Natural killer cell (primary cell): ENCODE data around the gene C12orf76. TPM values are rescaled to one million over a fixed set of nuclear protein-coding genes. Genes with fewer than 3 reads are reported as not detected.

ENCODE experiments used
- ATAC-seq, 3 donors: fragments of 150-1000 bp in 2 of 3; fragments of 200-7000 bp in 1 of 3; cut with Tn5 transposase; 1 replicate in 1 of 3; 2 replicates in 2 of 3; pipeline ENCODE4 v1.10.0; 2021; ENCODE audit warnings: mild to moderate bottlenecking in 2 of 3, moderate library complexity in 2 of 3
- DNase-seq, 2 donors: peaks; one replicate each; pipeline versions ENCODE4 v3.0.0 to v3.0.0-alpha.2; 2013 to 2021; ENCODE audit warnings: mixed read lengths in 1 of 2
- H3K27ac ChIP-seq: one replicate; pipeline ENCODE4 v1.5.1; 2013; ENCODE audit warnings: mild to moderate bottlenecking, low read length
- H3K27me3 ChIP-seq: one replicate; pipeline ENCODE4 v1.6.1; 2013; ENCODE audit warnings: low read length; ENCODE audit not compliant: control insufficient read depth, insufficient read depth
- H3K36me3 ChIP-seq: one replicate; pipeline ENCODE4 v1.6.1; 2013; ENCODE audit warnings: low read length; ENCODE audit not compliant: control insufficient read depth, insufficient read depth
- H3K4me1 ChIP-seq: one replicate; pipeline ENCODE4 v1.6.1; 2013; ENCODE audit warnings: low read length; ENCODE audit not compliant: control insufficient read depth, insufficient read depth
- H3K4me3 ChIP-seq: one replicate; pipeline ENCODE4 v1.5.1; 2013; ENCODE audit warnings: low read length
- H3K9me3 ChIP-seq: one replicate; pipeline ENCODE4 v1.6.1; 2013; ENCODE audit warnings: low read length; ENCODE audit not compliant: control insufficient read depth, insufficient read depth
- H3K27ac Mint-ChIP-seq, 2 donors: one replicate each; pipeline ENCODE4 v1.8.0; 2022; ENCODE audit warnings: mild to moderate bottlenecking in 2 of 2, mixed read lengths in 2 of 2, moderate library complexity in 1 of 2
- H3K27me3 Mint-ChIP-seq, 2 donors: one replicate each; pipeline ENCODE4 v1.8.0; 2022; ENCODE audit warnings: low read depth in 2 of 2, mixed read lengths in 2 of 2
- H3K36me3 Mint-ChIP-seq: one replicate; pipeline ENCODE4 v1.8.0; 2022; ENCODE audit warnings: mixed read lengths
- H3K4me1 Mint-ChIP-seq, 2 donors: one replicate each; pipeline ENCODE4 v1.8.0; 2022; ENCODE audit warnings: mixed read lengths in 2 of 2
- H3K4me3 Mint-ChIP-seq: one replicate; pipeline ENCODE4 v1.8.0; 2022; ENCODE audit warnings: mild to moderate bottlenecking, moderate library complexity, mixed read lengths
- H3K9me3 Mint-ChIP-seq, 2 donors: one replicate each; pipeline ENCODE4 v1.8.0; 2022; ENCODE audit warnings: mixed read lengths in 2 of 2
- CTCF ChIP-seq: fragments of 200-600 bp; IDR thresholded peaks from one replicate; pipeline ENCODE4 v1.8.0; 2022; ENCODE audit warnings: antibody characterized with exemption
- WGBS: methylation state at CpG from one replicate; pipeline ENCODE4 v1.1.7; 2013; ENCODE audit warnings: missing lambda C conversion rate; ENCODE audit not compliant: insufficient coverage; 5-methylcytosine and 5-hydroxymethylcytosine counted together
- intact Hi-C: fragments of 100-400 bp; cut with micrococcal nuclease; formaldehyde crosslinking; loops from one replicate; pipeline ENCODE4 v1.14.2; 2022
- total RNA-seq, 4 donors: library from RNA; stranded (reverse); fragments of 120-200 nt in 1 of 4; gene quantifications; one replicate each; pipeline versions ENCODE4 v1.2.3 to v1.2.4, GENCODE V29; 2013 to 2022

Gene C12orf76, protein sequence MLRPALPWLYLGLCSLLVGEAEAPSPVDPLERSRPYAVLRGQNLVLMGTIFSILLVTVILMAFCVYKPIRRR
- 10 to 100 TPM in 2 of 3 donors, 1 to 10 TPM in 1; 9.9 to 12.1 (median 10.9) TPM for total RNA-seq
- 26.2 TPM for total RNA-seq (2013)

GRCh38 chr12:110048242-110049027, at the start of gene C12orf76:
Gene C12orf76 (minus strand): TSS chr12:110048522. CDS start chr12:110048495, 27 bp downstream.
- Histone ChIP-seq H3K36me3 (no peaks in the 10 kb centered on the region), H3K27ac (peak within 1 kb of the TSS; percentile 73), H3K4me1 (peaks cover 20% of the 10 kb centered on the region), H3K4me3 (peak within 1 kb of the TSS; percentile 66), H3K9me3 (no peaks in the 10 kb centered on the region), H3K27me3 (no peaks in the 10 kb centered on the region)
- DNase-seq (peak; percentile 80 to 98), ATAC-seq (peak; percentile 99 to 100 (median 100))
- 1% methylated on average over 47 of the region's 47 CpGs for WGBS
- no peaks in the 10 kb centered on the region for H3K27me3 Mint-ChIP-seq
- H3K27ac Mint-ChIP-seq = peak within 1 kb of the TSS; percentile 87 to 93
- intact Hi-C loops = loop anchor here (1.0 to 5.0 kb wide), 2 partner anchors 31 to 51 kb away; partner anchors contain the start of genes ANKRD13A and GIT2
- H3K4me1 Mint-ChIP-seq = peaks cover 13 to 27% of the 10 kb centered on the region in 2 donors
- H3K4me3 Mint-ChIP-seq = peak within 1 kb of the TSS; percentile 88
- no peak for TF ChIP-seq CTCF
- H3K36me3 Mint-ChIP-seq = no peaks in the 10 kb centered on the region
- no peaks in the 10 kb centered on the region for H3K9me3 Mint-ChIP-seq

- H3K9me3 Mint-ChIP-seq = no peaks in the 10 kb centered on the region
- H3K27me3 ChIP-seq = no peaks in the 10 kb centered on the region
- H3K4me1 Mint-ChIP-seq = no peaks in the 10 kb centered on the region
- no peak overlapping the region for H3K4me3 Mint-ChIP-seq
- 55% methylated on average over 6 of the region's 7 CpGs for WGBS
- no peaks in the 10 kb centered on the region for H3K36me3 ChIP-seq
- ATAC-seq (no peak), DNase-seq (no peak)
- intact Hi-C loops = no loop called here
- no peak overlapping the region for H3K4me3 ChIP-seq
- no peaks in the 10 kb centered on the region for H3K9me3 ChIP-seq
- peaks cover 0 to 11% of the 10 kb centered on the region in 2 donors for H3K27me3 Mint-ChIP-seq
- no peaks in the 10 kb centered on the region for H3K36me3 Mint-ChIP-seq
- TF ChIP-seq CTCF = no peak
- H3K27ac Mint-ChIP-seq = no peak overlapping the region
- H3K4me1 ChIP-seq = no peaks in the 10 kb centered on the region
- no peak overlapping the region for H3K27ac ChIP-seq
Measured at GRCh38 chr12:110093631-110094311, 45.4 kb upstream of the C12orf76 start.

GRCh38 chr12:110091136-110091711, 42.9 kb upstream of the C12orf76 start:
- Mint-ChIP-seq H3K27ac (no peak overlapping the region), H3K36me3 (no peaks in the 10 kb centered on the region), H3K4me1 (no peaks in the 10 kb centered on the region), H3K9me3 (no peaks in the 10 kb centered on the region), H3K4me3 (no peak overlapping the region), H3K27me3 (peaks cover 8 to 11% of the 10 kb centered on the region in 2 donors)
- Histone ChIP-seq H3K4me3 (no peak overlapping the region), H3K27me3 (no peaks in the 10 kb centered on the region), H3K36me3 (no peaks in the 10 kb centered on the region), H3K4me1 (no peaks in the 10 kb centered on the region), H3K27ac (no peak overlapping the region), H3K9me3 (no peaks in the 10 kb centered on the region)
- ATAC-seq (no peak), DNase-seq (no peak)
- intact Hi-C loops = no loop called here
- no peak for TF ChIP-seq CTCF
- 84% methylated on average over 3 of the region's 3 CpGs for WGBS
